ENCODE measurements around the gene TMEM87A.

DNA sequence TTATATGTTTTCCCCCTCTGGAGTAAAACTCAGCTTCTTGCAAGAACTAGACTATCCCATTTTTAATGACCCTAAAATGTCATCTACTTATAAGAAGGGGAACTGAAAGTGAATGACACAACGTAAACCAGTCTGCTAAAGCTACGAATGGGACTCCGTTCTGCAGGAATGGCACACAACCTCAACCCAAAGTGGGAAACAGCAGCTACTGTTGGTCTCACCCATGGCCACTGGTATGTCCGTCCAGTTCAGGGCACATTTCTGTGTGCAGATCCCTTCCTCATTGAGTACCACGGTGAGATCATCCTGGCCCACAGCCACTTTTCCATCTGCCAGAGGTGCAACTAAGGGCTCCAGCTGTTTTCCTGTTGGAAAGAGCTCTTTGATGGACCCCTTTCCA is 88.9 kb downstream of the TMEM87A start:
- TF ChIP-seq, protein P1, sequence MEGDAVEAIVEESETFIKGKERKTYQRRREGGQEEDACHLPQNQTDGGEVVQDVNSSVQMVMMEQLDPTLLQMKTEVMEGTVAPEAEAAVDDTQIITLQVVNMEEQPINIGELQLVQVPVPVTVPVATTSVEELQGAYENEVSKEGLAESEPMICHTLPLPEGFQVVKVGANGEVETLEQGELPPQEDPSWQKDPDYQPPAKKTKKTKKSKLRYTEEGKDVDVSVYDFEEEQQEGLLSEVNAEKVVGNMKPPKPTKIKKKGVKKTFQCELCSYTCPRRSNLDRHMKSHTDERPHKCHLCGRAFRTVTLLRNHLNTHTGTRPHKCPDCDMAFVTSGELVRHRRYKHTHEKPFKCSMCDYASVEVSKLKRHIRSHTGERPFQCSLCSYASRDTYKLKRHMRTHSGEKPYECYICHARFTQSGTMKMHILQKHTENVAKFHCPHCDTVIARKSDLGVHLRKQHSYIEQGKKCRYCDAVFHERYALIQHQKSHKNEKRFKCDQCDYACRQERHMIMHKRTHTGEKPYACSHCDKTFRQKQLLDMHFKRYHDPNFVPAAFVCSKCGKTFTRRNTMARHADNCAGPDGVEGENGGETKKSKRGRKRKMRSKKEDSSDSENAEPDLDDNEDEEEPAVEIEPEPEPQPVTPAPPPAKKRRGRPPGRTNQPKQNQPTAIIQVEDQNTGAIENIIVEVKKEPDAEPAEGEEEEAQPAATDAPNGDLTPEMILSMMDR (conservative IDR thresholded peaks at IDR 0.05) = no peak
- no peak for TF ChIP-seq ZFX (IDR thresholded peaks at IDR 0.05)

Data from C4-2B (cell line).